K562 (cell line): Measurements from ENCODE around the gene B3GALT4. TPM values are rescaled to one million over a fixed set of nuclear protein-coding genes. Genes with fewer than 3 reads are reported as not detected.

Source experiments
- ATF3 ChIP-seq, 2 experiments: fragments of 450-650 bp in 1 of 2; sonication (generic) in 1 of 2; formaldehyde crosslinking in 1 of 2; IDR thresholded peaks in 1 of 2; conservative IDR thresholded peaks in 1 of 2; 2 replicates each; pipeline versions ENCODE4 v1.6.1 to v1.8.1; 2016 to 2023; ENCODE audit warnings: mild to moderate bottlenecking in 2 of 2, moderate library complexity in 2 of 2, inconsistent platforms in 1 of 2, missing genetic modification reagents in 1 of 2
- CHD4 ChIP-seq: fragments of 200-600 bp; sonication (generic); IDR thresholded peaks from 3 replicates; pipeline ENCODE4 v1.6.1; 2012; ENCODE audit warnings: low read depth, mild to moderate bottlenecking, mixed read lengths, low read length, inconsistent platforms; ENCODE audit not compliant: insufficient read depth, insufficient replicate concordance, poor library complexity, severe bottlenecking
- CTCFL ChIP-seq: IDR thresholded peaks from 2 replicates; pipeline ENCODE4 v1.6.1; 2011; ENCODE audit warnings: borderline replicate concordance, low read depth, mild to moderate bottlenecking, moderate library complexity, low read length; ENCODE audit not compliant: insufficient read depth, poor library complexity, severe bottlenecking
- E2F4 ChIP-seq: sonication (generic); formaldehyde crosslinking; IDR thresholded peaks from 2 replicates; pipeline ENCODE4 v1.8.0; 2022; ENCODE audit warnings: mild to moderate bottlenecking, low read depth, missing genetic modification reagents
- FOXM1 ChIP-seq, 2 experiments: fragments of 450-650 bp in 1 of 2; sonication (generic) in 1 of 2; formaldehyde crosslinking in 1 of 2; IDR thresholded peaks; 2 replicates each; pipeline versions ENCODE4 v1.6.1 to v1.9.0; 2017 to 2022; ENCODE audit warnings: low read depth in 2 of 2, mild to moderate bottlenecking in 2 of 2, missing genetic modification reagents in 1 of 2, moderate library complexity in 1 of 2
- PHB2 ChIP-seq: fragments of 450-650 bp; IDR thresholded peaks from 2 replicates; pipeline ENCODE4 v1.6.1; 2017; ENCODE audit warnings: low read depth
- RBM22 ChIP-seq: fragments of 200-400 bp; formaldehyde crosslinking; IDR thresholded peaks from 2 replicates; pipeline ENCODE4 v1.6.1; 2018; ENCODE audit warnings: low read length, low read depth; ENCODE audit not compliant: poor library complexity, severe bottlenecking
- SOX6 ChIP-seq: fragments of 450-650 bp; IDR thresholded peaks from 2 replicates; pipeline ENCODE4 v1.6.1; 2014; ENCODE audit warnings: mild to moderate bottlenecking
- YY1 ChIP-seq, 3 experiments: IDR thresholded peaks; 2 replicates each; pipeline ENCODE4 v1.6.1; 2011; ENCODE audit warnings: low read length in 2 of 3, mild to moderate bottlenecking in 2 of 3, moderate library complexity in 2 of 3, borderline replicate concordance in 1 of 3, control low read depth in 1 of 3, low read depth in 1 of 3; ENCODE audit not compliant: insufficient read depth in 3 of 3, insufficient replicate concordance in 2 of 3, control insufficient read depth in 1 of 3, insufficient read length in 1 of 3; ENCODE audit errors: extremely low read depth in 1 of 3
- ZNF407 ChIP-seq: fragments of 450-650 bp; IDR thresholded peaks from 2 replicates; pipeline ENCODE4 v1.6.1; 2016; ENCODE audit warnings: low read depth
- ZNF764 ChIP-seq: fragments of 250-450 bp; sonication (Bioruptor Pico); IDR thresholded peaks from 2 replicates; pipeline ENCODE4 v1.4.0; 2020; ENCODE audit warnings: low read depth, mild to moderate bottlenecking, moderate library complexity
- polyA plus RNA-seq, 8 experiments: library from polyadenylated mRNA; depleted of rRNA in 4 of 8; stranded (reverse) in 5 of 8; unstranded in 3 of 8; fragments of >200 nt; fragmentation: Nextera tagmentation in 2 of 8; fragmentation: Illumina TruSeq in 1 of 8; extraction: Ambion mirVana in 2 of 8; extraction: Trizol in 1 of 8; gene quantifications; 2 replicates each; pipeline versions ENCODE4 v1.2.1 to v1.2.3, GENCODE V29; 2011 to 2014; ENCODE audit warnings: inconsistent platforms in 1 of 8, missing spikeins in 1 of 8
- total RNA-seq, 7 experiments: library from RNA; depleted of rRNA in 6 of 7; stranded (reverse); fragments of >200 nt in 6 of 7; fragmentation: Illumina TruSeq in 2 of 7; extraction: Trizol in 2 of 7; gene quantifications; 2 replicates each; pipeline versions ENCODE4 v1.2.1 to v1.2.3, GENCODE V29; 2011 to 2021; ENCODE audit warnings: low replicate concordance in 1 of 7

The B3GALT4 gene
- total and polyA plus RNA-seq, 9 of the 15 experiments (the other 6 are each of a cell fraction or from before 2014, with no cell fraction given): 0.11 to 1.3 (median 0.53) TPM; not detected in 1

DNA sequence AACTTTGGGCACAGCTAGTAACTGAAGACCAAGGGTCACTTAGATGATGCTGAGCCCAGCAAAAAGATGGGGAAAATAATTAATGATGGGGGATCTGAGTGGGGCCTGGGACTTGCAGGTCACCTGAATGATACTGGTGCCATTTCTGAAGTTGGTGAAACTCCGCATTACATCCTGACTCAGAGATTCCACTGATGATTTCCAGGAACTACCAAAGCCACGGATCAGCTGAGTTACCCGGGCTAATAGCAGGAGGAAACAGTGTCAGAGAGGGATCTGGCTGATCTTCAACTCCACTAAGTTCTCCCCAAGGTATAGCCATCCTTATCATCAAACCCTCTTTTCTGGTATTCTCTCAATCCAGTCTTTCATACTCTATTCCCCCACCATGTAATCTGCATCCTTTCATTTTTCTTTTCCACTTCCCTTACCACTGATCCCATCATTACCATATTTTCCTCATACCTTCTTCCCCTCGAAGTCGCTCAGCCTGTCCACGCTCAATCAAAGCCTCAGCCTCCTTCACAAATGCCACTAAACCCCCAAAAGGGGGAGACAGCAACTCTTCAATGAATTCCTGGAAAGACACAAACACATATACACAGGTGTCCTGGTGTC lies 25.4 kb upstream of the B3GALT4 start (continued):
- TF ChIP-seq YY1 (IDR thresholded peaks at IDR 0.05; ENCODE audit: borderline replicate concordance in 1 of 3, control insufficient read depth in 1 of 3, extremely low read depth in 1 of 3, insufficient read depth in 3 of 3, insufficient read length in 1 of 3, insufficient replicate concordance in 2 of 3, low read depth in 1 of 3, low read length in 2 of 3) (no peak), RBM22 (no peak), SOX6 (no peak), FOXM1 (IDR thresholded peaks at IDR 0.05; ENCODE audit: low read depth) (no peak), FOXM1 (CRISPR knock-in tag; IDR thresholded peaks at IDR 0.05; ENCODE audit: low read depth) (no peak), ZNF407 (0 out of 2 replicates have a peak, but pooled peaks have one; percentile 32), PHB2 (0 out of 2 replicates have a peak, but pooled peaks have one; percentile 14), CHD4 (no peak), ATF3 (IDR thresholded peaks at IDR 0.05) (no peak; the same call in 1 of the 2 replicates), ATF3 (CRISPR knock-in tag; conservative IDR thresholded peaks at IDR 0.05) (no peak), E2F4 (CRISPR knock-in tag) (no peak), ZNF764 (CRISPR knock-in tag) (no peak), CTCFL (peak; percentile 21)
